ENCODE results near the gene EPSTI1.

DNA sequence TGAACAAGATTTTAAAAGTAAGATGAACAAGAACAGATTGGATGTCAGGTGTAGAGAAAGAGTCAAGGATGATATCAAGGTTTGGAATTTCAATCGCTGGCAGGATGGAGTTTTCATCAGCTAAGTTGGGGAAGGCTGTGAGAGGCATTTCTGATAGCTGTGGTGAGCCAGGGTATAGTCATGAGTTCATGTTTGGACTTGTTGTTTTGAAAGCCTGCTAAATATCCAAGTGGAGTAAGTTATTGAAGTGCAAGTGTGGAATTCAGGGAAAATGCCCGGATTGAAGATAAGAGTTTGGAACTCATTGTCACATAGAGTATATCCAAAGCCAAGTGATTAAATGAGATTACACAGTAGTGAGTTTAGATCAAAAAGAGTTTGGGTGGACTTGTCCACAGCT lies 11.0 kb upstream of the EPSTI1 start:
- no peak for TF ChIP-seq EP300 (IDR thresholded peaks at IDR 0.05; ENCODE audit: borderline replicate concordance)
- TF ChIP-seq REST (IDR thresholded peaks at IDR 0.05; ENCODE audit: low read depth), result no peak
- TF ChIP-seq, protein P1, sequence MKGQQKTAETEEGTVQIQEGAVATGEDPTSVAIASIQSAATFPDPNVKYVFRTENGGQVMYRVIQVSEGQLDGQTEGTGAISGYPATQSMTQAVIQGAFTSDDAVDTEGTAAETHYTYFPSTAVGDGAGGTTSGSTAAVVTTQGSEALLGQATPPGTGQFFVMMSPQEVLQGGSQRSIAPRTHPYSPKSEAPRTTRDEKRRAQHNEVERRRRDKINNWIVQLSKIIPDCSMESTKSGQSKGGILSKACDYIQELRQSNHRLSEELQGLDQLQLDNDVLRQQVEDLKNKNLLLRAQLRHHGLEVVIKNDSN (IDR thresholded peaks at IDR 0.05), result no peak
- no peak for TF ChIP-seq MAX (IDR thresholded peaks at IDR 0.05)
- TF ChIP-seq NFIC (IDR thresholded peaks at IDR 0.05), result no peak
- TF ChIP-seq EGR1 (IDR thresholded peaks at IDR 0.05), result no peak
- no peak for TF ChIP-seq TCF12 (IDR thresholded peaks at IDR 0.05; ENCODE audit: low read depth)
- no peak for TF ChIP-seq TAF1 (IDR thresholded peaks at IDR 0.05; ENCODE audit: low read depth)
- no peak for TF ChIP-seq ZBTB7A (IDR thresholded peaks at IDR 0.05; ENCODE audit: low read depth)
- no peak for TF ChIP-seq YY1 (IDR thresholded peaks at IDR 0.05; ENCODE audit: low read depth)

Data from Ishikawa (cell line).